RWPE2 (cell line): ENCODE measurements around the gene MAP2K1.

Experiments used
- ATAC-seq: fragments of 200-7000 bp; cut with Tn5 transposase; 3 replicates; pipeline ENCODE4 v1.9.1; 2021; ENCODE audit warnings: low read depth
- DNase-seq: peaks from one replicate; pipeline ENCODE4 v3.0.0-alpha.2; 2020; ENCODE audit warnings: low spot score
- H3K27ac ChIP-seq: fragments of 450-650 bp; 2 replicates; pipeline ENCODE4 v1.5.1; 2017; ENCODE audit warnings: mild to moderate bottlenecking; ENCODE audit not compliant: poor library complexity, severe bottlenecking
- H3K27me3 ChIP-seq: fragments of 250-450 bp; sonication (Bioruptor Pico); 2 replicates; pipeline ENCODE4 v1.5.1; 2021; ENCODE audit warnings: mild to moderate bottlenecking, moderate library complexity; ENCODE audit not compliant: insufficient read depth, poor library complexity, severe bottlenecking
- H3K36me3 ChIP-seq: fragments of 250-450 bp; sonication (Bioruptor Pico); 2 replicates; pipeline ENCODE4 v1.5.1; 2020; ENCODE audit warnings: low read depth, mild to moderate bottlenecking, moderate library complexity
- H3K4me1 ChIP-seq: fragments of 250-450 bp; sonication (Bioruptor Pico); 2 replicates; pipeline ENCODE4 v1.5.1; 2021; ENCODE audit warnings: mild to moderate bottlenecking, moderate library complexity; ENCODE audit not compliant: insufficient read depth, poor library complexity, severe bottlenecking
- H3K4me3 ChIP-seq: fragments of 250-450 bp; sonication (Bioruptor Pico); 2 replicates; pipeline ENCODE4 v1.5.1; 2021; ENCODE audit warnings: mild to moderate bottlenecking, moderate library complexity; ENCODE audit not compliant: severe bottlenecking
- H3K9me3 ChIP-seq: fragments of 250-450 bp; sonication (Bioruptor Pico); 2 replicates; pipeline ENCODE4 v1.5.1; 2021; ENCODE audit warnings: mild to moderate bottlenecking, moderate library complexity; ENCODE audit not compliant: severe bottlenecking
- TF ChIP-seq, protein P1 (sequence below): fragments of 450-650 bp; IDR thresholded peaks from one replicate; pipeline ENCODE4 v1.5.1; 2017; ENCODE audit warnings: mild to moderate bottlenecking, moderate library complexity; ENCODE audit not compliant: poor library complexity, severe bottlenecking

The MAP2K1 gene

DNA sequence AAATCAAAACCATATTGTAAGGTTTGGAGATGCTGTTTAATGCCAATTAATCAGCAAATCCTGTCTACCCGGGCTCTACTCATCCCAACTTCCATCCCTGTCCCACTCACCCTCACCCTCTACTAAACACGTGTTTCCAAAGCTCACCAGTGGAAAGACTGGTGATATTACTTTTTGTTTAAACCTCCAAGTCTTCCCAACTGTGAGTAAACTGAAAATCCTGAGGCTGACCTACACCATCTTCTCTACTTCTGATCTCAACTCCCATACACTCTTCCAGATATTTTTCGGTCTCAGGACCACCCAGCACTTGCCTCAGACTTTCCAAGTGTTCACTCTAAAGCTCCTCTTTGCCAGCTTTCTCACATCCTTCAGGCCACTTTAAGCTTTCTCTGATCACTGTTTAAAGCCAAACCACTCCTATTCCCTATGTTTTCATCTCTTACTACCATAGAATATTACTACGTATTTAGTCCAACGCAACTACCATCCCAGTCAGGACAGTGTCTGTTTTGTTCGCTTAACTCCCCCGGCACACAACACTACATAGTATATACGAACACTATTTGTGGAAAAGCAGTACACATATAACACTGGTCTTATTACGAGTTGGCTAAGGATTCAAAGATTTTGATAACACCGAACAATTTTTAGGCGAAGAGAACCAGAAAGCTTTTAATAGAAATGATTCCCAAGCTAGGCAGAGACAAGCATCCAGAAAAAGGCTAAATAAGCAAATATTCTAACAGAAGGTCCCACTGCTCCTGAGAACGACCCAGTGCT is 117.3 kb downstream of the MAP2K1 start:
- Histone ChIP-seq H3K4me1 (peaks cover 14% of the 10 kb centered on the region), H3K4me3 (peak overlapping the region; percentile 85), H3K36me3 (peaks cover 65% of the 10 kb centered on the region), H3K27ac (peak overlapping the region; percentile 87), H3K27me3 (no peaks in the 10 kb centered on the region), H3K9me3 (no peaks in the 10 kb centered on the region)
- DNase-seq: no peak
- TF ChIP-seq, protein P1, sequence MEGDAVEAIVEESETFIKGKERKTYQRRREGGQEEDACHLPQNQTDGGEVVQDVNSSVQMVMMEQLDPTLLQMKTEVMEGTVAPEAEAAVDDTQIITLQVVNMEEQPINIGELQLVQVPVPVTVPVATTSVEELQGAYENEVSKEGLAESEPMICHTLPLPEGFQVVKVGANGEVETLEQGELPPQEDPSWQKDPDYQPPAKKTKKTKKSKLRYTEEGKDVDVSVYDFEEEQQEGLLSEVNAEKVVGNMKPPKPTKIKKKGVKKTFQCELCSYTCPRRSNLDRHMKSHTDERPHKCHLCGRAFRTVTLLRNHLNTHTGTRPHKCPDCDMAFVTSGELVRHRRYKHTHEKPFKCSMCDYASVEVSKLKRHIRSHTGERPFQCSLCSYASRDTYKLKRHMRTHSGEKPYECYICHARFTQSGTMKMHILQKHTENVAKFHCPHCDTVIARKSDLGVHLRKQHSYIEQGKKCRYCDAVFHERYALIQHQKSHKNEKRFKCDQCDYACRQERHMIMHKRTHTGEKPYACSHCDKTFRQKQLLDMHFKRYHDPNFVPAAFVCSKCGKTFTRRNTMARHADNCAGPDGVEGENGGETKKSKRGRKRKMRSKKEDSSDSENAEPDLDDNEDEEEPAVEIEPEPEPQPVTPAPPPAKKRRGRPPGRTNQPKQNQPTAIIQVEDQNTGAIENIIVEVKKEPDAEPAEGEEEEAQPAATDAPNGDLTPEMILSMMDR: no peak
- no peak for ATAC-seq

DNA sequence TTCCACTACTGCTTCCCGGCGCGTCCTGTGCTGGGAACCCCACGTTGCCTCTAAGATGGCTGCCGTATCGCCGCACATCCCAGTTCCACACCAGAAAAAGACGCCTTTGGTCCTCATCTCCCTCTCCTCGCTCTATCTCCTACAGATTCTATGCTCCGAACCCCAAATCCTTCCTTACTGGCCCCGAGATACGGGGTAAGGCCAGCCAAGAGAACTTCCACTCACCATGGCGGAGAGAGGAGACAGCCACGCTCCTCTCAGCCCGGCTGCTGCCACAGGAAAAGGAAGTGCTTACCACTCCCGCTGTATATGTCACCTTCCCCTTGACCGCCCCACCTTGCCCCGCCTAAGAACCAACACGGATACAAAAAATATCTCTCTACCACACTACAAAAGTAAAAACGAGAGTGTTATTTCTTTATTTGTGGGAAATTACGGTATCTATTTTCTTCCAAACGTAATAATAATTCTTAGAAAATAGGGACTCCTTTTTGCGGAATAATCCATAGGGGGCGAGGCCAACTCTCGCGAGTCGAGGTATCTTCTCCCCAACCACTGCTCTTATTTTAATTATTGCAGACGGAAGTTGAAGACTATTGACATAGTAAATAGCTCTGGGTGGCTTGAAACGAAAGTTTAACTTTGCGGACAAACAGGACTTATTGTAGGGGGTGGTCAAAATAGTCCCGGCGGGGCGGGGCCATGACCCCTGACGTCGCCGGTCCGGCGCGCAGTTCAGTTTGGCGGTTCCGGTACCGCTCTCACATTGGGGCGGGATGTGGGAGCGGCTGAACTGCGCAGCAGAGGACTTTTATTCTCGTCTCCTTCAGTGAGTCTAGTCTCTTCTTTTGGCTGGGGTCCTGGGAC is 118.1 kb downstream of the MAP2K1 start, which contains the start of the genes RPL4 and ZWILCH:
Gene RPL4, minus strand, starts transcription at position 293 of the 867 bp plus-strand sequence. Its CDS starts 65 bp downstream, at position 228.
Gene ZWILCH, plus strand, starts transcription at position 764 of the 867 bp plus-strand sequence. Its CDS starts 13 bp downstream, at position 777.
- Histone ChIP-seq H3K4me1 (peaks cover 14% of the 10 kb centered on the region), H3K36me3 (peaks cover 63% of the 10 kb centered on the region), H3K27me3 (no peaks in the 10 kb centered on the region), H3K4me3 (peak within 1 kb of the TSS; percentile 85), H3K9me3 (no peaks in the 10 kb centered on the region), H3K27ac (peak within 1 kb of the TSS; percentile 87)
- ATAC-seq: peak; percentile 81
- TF ChIP-seq, protein P1: no peak
- DNase-seq: peak; percentile 88

DNA sequence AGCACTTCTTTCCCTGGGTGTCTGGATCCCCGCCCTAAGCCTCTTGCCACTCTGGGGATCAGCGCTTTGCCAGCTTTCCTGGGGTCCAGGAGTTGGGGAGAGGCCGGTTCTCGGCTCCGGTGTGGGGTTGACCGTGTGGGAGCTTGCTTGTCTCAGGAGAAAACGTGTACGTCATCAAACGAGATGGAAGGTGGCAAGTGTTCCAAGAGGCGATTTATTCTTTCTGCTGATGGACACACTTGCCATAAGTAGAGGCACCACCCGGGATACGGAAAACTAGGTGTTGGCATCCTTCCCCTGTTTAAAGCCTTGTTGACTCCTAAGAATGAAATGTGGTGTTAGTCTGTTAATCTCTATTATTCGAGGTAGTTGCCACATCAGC is 118.7 kb downstream of the MAP2K1 start:
- TF ChIP-seq, protein P1: no peak
- Histone ChIP-seq H3K27ac (peak overlapping the region; percentile 87), H3K4me3 (peak overlapping the region; percentile 85), H3K9me3 (no peaks in the 10 kb centered on the region), H3K36me3 (peaks cover 59% of the 10 kb centered on the region), H3K27me3 (no peaks in the 10 kb centered on the region), H3K4me1 (peaks cover 14% of the 10 kb centered on the region)
- ATAC-seq: peak; percentile 49
- no peak for DNase-seq

DNA sequence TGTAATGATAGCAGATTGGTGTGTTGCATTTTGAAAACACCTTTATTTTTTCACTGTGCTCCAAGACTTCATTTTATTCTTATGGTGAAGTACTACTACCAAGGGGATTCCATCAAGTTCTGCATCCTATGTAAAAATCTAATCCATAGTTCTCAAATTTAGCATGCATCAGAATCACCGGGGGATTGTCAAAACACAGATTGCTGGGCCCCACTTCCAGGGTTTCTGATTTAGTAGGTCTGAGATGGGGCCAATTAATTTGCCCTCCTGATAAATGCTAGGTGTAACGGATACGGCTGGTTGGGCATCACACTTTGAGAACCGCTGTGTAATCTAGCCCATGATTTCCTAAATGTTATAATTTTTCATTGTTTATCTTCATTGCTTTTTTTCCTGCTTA is 119.1 kb downstream of the MAP2K1 start:
- TF ChIP-seq, protein P1: no peak
- Histone ChIP-seq H3K27me3 (no peaks in the 10 kb centered on the region), H3K4me3 (peak overlapping the region; percentile 85), H3K36me3 (peaks cover 59% of the 10 kb centered on the region), H3K4me1 (peaks cover 14% of the 10 kb centered on the region), H3K9me3 (no peaks in the 10 kb centered on the region), H3K27ac (peak overlapping the region; percentile 87)
- DNase-seq: no peak
- ATAC-seq: no peak
